Thoracic aorta (tissue), 2 donors: ENCODE data around the gene AGXT. TPM values are rescaled to one million over a fixed set of nuclear protein-coding genes. Genes with fewer than 3 reads are reported as not detected.

Experiments used
- ATAC-seq: fragments of 150-250 bp; one replicate; pipeline ENCODE4 v1.8.0; 2017; ENCODE audit warnings: low read depth; ENCODE audit not compliant: insufficient number of reproducible peaks, low FRiP score
- DNase-seq: peaks from one replicate; pipeline ENCODE4 v3.0.0-alpha.2; 2020; ENCODE audit warnings: low spot score
- H3K27ac ChIP-seq, 2 donors: fragments of 200-600 bp; sonication (generic); 1 replicate in 1 of 2; 2 replicates in 1 of 2; pipeline ENCODE4 v1.5.1; 2016; ENCODE audit warnings: mild to moderate bottlenecking in 2 of 2, moderate library complexity in 2 of 2
- H3K27me3 ChIP-seq: fragments of 200-600 bp; sonication (generic); replicated peaks from 2 replicates; pipeline ENCODE4 v1.6.0; 2016; ENCODE audit warnings: mild to moderate bottlenecking; ENCODE audit not compliant: insufficient read depth
- H3K36me3 ChIP-seq: fragments of 200-600 bp; sonication (generic); one replicate; pipeline ENCODE4 v1.5.1; 2016
- H3K4me1 ChIP-seq, 2 donors: fragments of 200-600 bp; sonication (generic); 1 replicate in 1 of 2; 2 replicates in 1 of 2; pipeline versions ENCODE4 v1.5.1 to v1.6.0; 2016; ENCODE audit warnings: low read depth in 2 of 2, mild to moderate bottlenecking in 1 of 2; ENCODE audit not compliant: control insufficient read depth in 1 of 2
- H3K4me3 ChIP-seq: fragments of 200-600 bp; sonication (generic); 2 replicates; pipeline ENCODE4 v1.5.1; 2016; ENCODE audit warnings: mild to moderate bottlenecking
- H3K9me3 ChIP-seq: fragments of 200-600 bp; sonication (generic); 2 replicates; pipeline ENCODE4 v1.5.1; 2016
- total RNA-seq, 2 donors: library from RNA; depleted of rRNA; stranded (reverse); fragments of >200 nt; gene quantifications; one replicate each; pipeline versions ENCODE4 v1.1.0 to v1.2.3, GENCODE V29; 2016
- TF ChIP-seq, protein P1 (sequence below): fragments of 200-600 bp; sonication (generic); IDR thresholded peaks from one replicate; pipeline ENCODE4 v1.5.1; 2019; ENCODE audit warnings: antibody characterized with exemption

Gene AGXT
- total RNA-seq, 2 donors from 2014 or later = not detected

DNA sequence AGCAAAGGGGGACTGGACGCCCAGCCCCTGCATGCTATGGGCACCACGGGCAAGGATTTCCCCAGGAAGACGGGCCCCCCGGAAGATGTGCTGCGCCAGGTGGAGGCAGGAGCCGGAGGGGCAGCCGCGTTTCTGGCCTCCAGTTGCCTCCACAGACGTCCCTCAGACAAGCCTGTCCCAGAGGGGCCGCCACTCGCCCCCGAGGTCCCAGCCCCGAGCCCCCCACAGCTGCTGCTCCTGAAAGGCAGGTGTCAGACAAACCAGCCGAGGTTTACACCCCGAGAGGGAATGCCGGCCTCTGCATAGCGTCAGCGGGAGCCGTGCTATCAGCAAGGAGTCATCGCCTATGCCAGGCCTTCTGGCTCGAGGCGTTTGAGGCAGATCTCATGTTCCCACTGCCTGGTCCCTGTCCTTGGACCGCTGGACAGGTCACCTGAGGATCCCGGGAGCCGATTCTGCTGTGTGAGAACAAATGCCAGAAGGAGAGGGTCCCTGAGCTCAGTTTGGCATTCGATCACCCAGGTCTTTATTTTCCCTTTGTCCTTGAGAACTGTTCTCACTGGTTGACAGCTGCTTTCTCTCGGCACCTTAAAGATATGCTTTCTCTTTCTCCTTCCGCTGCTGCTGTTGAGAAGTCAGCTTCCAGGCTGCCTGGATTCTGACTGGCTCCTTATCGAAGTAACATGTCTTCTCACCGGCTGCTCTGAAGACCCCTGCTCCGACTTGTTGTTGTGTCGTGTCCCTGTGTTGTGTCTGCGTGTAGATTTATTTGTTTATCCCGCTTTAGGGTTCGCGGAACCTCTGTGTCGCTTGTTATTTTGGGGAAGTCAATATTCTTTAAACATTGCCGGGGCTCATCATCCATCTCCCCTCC is 58.1 kb downstream of the AGXT start:
- no peaks in the 10 kb centered on the region for H3K27me3 ChIP-seq
- H3K4me1 ChIP-seq = peaks cover 0 to 2% of the 10 kb centered on the region in 2 donors
- no peak overlapping the region for H3K27ac ChIP-seq
- no peak for DNase-seq
- H3K9me3 ChIP-seq = no peaks in the 10 kb centered on the region
- TF ChIP-seq, protein P1, sequence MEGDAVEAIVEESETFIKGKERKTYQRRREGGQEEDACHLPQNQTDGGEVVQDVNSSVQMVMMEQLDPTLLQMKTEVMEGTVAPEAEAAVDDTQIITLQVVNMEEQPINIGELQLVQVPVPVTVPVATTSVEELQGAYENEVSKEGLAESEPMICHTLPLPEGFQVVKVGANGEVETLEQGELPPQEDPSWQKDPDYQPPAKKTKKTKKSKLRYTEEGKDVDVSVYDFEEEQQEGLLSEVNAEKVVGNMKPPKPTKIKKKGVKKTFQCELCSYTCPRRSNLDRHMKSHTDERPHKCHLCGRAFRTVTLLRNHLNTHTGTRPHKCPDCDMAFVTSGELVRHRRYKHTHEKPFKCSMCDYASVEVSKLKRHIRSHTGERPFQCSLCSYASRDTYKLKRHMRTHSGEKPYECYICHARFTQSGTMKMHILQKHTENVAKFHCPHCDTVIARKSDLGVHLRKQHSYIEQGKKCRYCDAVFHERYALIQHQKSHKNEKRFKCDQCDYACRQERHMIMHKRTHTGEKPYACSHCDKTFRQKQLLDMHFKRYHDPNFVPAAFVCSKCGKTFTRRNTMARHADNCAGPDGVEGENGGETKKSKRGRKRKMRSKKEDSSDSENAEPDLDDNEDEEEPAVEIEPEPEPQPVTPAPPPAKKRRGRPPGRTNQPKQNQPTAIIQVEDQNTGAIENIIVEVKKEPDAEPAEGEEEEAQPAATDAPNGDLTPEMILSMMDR = no peak
- H3K4me3 ChIP-seq = no peak overlapping the region
- ATAC-seq = no peak
- no peaks in the 10 kb centered on the region for H3K36me3 ChIP-seq

- Histone ChIP-seq H3K4me3 (no peak overlapping the region), H3K4me1 (no peaks in the 10 kb centered on the region), H3K27ac (no peak overlapping the region), H3K36me3 (no peaks in the 10 kb centered on the region), H3K27me3 (no peaks in the 10 kb centered on the region), H3K9me3 (no peaks in the 10 kb centered on the region)
- ATAC-seq = no peak
- TF ChIP-seq, protein P1 = no peak
- no peak for DNase-seq
These were observed 58.8 kb downstream of the AGXT start for GRCh38 chr2:240927390-240927781.

DNA sequence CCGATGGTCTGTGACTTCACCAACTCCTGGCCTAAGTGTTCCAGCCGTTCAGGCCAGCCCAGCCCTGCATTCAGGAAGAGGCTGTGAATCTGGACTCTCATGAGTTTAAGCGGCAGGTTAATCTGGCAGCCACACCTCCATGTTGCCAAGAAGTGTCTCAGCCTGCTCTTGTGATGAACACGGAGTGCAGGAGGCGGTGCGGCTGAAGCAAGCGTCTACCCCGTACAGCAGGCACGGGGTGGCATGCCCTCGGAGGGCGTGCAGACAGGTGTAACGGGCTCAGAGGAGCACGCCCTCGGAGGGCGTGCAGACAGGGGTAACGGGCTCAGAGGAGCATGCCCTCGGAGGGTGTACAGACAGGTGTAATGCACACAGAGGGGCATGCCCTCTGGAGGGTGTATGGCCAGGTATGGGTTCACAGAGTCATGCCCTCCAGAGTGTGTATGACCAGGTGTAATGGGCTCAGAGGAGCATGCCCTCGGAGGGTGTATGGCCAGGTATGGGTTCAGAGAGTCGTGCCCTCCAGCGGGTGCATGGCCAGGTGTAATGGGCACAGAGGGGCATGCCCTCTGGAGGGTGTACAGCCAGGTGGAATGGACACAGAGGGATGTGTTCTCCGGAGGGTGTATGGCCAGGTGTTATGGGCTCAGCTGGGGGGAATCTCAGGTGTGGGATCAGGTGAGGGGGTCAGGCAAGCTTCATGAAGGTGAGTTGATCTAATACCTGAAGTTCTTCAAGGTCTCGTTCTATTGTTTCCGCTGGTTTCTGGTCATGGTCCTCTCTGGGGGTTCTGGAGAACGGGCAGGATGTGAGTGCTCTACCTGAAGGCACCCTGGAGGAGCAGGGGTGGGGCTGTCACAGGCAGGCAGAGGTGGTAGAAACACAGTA is 60.1 kb downstream of the AGXT start:
- Histone ChIP-seq H3K4me1 (no peaks in the 10 kb centered on the region), H3K9me3 (no peaks in the 10 kb centered on the region), H3K4me3 (no peak overlapping the region), H3K27ac (no peak overlapping the region), H3K36me3 (no peaks in the 10 kb centered on the region), H3K27me3 (no peaks in the 10 kb centered on the region)
- ATAC-seq (no peak), DNase-seq (no peak)
- TF ChIP-seq, protein P1 = no peak

- no peak for DNase-seq
- no peak overlapping the region for H3K27ac ChIP-seq
- H3K9me3 ChIP-seq = no peaks in the 10 kb centered on the region
- TF ChIP-seq, protein P1 = no peak
- H3K4me1 ChIP-seq = no peaks in the 10 kb centered on the region
- H3K4me3 ChIP-seq = no peak overlapping the region
- no peaks in the 10 kb centered on the region for H3K36me3 ChIP-seq
- no peaks in the 10 kb centered on the region for H3K27me3 ChIP-seq
- no peak for ATAC-seq
These were observed 60.9 kb downstream of the AGXT start for GRCh38 chr2:240929364-240930095.

Other genes starting within 250 kb of the AGXT start
- 1 to 10 TPM; 3.4 to 5.8 TPM for gene GPR35, start 243.3 kb upstream of the AGXT start, total RNA-seq
- not detected for gene AQP12B, start 185.9 kb upstream of the AGXT start, total RNA-seq
- gene AQP12A, start 177.0 kb upstream of the AGXT start, total RNA-seq = not detected
- gene KIF1A, start 48.6 kb upstream of the AGXT start, total RNA-seq = under 1 TPM in 1 of 2 donors, not detected in 1; 0.92 TPM
- not detected for gene MAB21L4, start 27.3 kb downstream of the AGXT start, total RNA-seq
- gene CROCC2, start 37.5 kb downstream of the AGXT start, total RNA-seq = not detected
- gene SNED1, start 129.8 kb downstream of the AGXT start, total RNA-seq = 100 to 1,000 TPM; 133 to 206 TPM
- 10 to 100 TPM; 24.6 to 39.4 TPM for gene MTERF4, start 233.5 kb downstream of the AGXT start, total RNA-seq